Renal pelvis (tissue), 12 donors: ENCODE results near the gene ANKS3. TPM values are rescaled to one million over a fixed set of nuclear protein-coding genes. Genes with fewer than 3 reads are reported as not detected.

ENCODE experiments used
- DNase-seq: peaks from one replicate; pipeline ENCODE4 v3.0.0-alpha.2; 2013
- long read RNA-seq, 16 experiments: transcript quantifications; one replicate each; lab custom pipeline, GENCODE V29; 2026
- polyA plus RNA-seq, 3 donors: library from polyadenylated mRNA; unstranded; fragments of 120-200 nt; gene quantifications; one replicate each; pipeline ENCODE4 v1.2.1, GENCODE V29; 2013; ENCODE audit not compliant: insufficient read length in 3 of 3

ANKS3 gene
- polyA plus RNA-seq: 10 to 100 TPM; 24.1 to 37.1 (median 35.4) TPM
- long read RNA-seq, donor 1, partial matches to known transcripts: 0 of 1 reads
- long read RNA-seq, donor 1, other reads (novel, unspliced or antisense): 0 of 1 reads
- long read RNA-seq, donor 2, partial matches to known transcripts: 0 of 2 reads
- long read RNA-seq, donor 2, other reads (novel, unspliced or antisense): 0 of 2 reads
- long read RNA-seq, donor 3: 0 reads
- long read RNA-seq, donor 4, partial matches to known transcripts: 0 of 4 reads
- long read RNA-seq, donor 4, other reads (novel, unspliced or antisense): 0 of 4 reads
- long read RNA-seq, donor 5, partial matches to known transcripts: 0 of 3 reads
- long read RNA-seq, donor 5, other reads (novel, unspliced or antisense): 0 of 3 reads
- long read RNA-seq, donor 6, partial matches to known transcripts: 0 of 3 reads
- long read RNA-seq, donor 6, other reads (novel, unspliced or antisense): 0 of 3 reads
- long read RNA-seq, donor 7, partial matches to known transcripts: 0 of 4 reads
- long read RNA-seq, donor 7, other reads (novel, unspliced or antisense): 0 of 4 reads
- long read RNA-seq, donor 8, partial matches to known transcripts: 0 of 1 reads
- long read RNA-seq, donor 8, other reads (novel, unspliced or antisense): 0 of 1 reads
- long read RNA-seq, donor 9, partial matches to known transcripts: 0 of 3 reads
- long read RNA-seq, donor 9, other reads (novel, unspliced or antisense): 0 of 3 reads
- long read RNA-seq, donor 10, partial matches to known transcripts: 0 of 5 reads
- long read RNA-seq, donor 10, other reads (novel, unspliced or antisense): 0 of 5 reads
- long read RNA-seq, donor 11, partial matches to known transcripts: 0 of 1 reads
- long read RNA-seq, donor 11, other reads (novel, unspliced or antisense): 0 of 1 reads
- long read RNA-seq, donor 12, partial matches to known transcripts: 0 of 5 reads
- long read RNA-seq, donor 12, other reads (novel, unspliced or antisense): 0 of 5 reads
- long read RNA-seq, donor 13, partial matches to known transcripts: 5 of 9 reads
- long read RNA-seq, donor 13, other reads (novel, unspliced or antisense): 0 of 9 reads
- long read RNA-seq, donor 14: 0 reads
- long read RNA-seq, donor 15: 0 reads
- long read RNA-seq, donor 16, partial matches to known transcripts: 0 of 1 reads
- long read RNA-seq, donor 16, other reads (novel, unspliced or antisense): 0 of 1 reads

- DNase-seq: peak; percentile 96
These were observed at the start of gene ANKS3, which contains the start of gene DNAAF8 for GRCh38 chr16:4734063-4734729. Gene ANKS3 (minus strand): TSS chr16:4734271. CDS start chr16:4730149, 4,122 bp downstream. Gene DNAAF8 (plus strand): TSS chr16:4734537. CDS start chr16:4736515, 1,978 bp downstream.

DNA sequence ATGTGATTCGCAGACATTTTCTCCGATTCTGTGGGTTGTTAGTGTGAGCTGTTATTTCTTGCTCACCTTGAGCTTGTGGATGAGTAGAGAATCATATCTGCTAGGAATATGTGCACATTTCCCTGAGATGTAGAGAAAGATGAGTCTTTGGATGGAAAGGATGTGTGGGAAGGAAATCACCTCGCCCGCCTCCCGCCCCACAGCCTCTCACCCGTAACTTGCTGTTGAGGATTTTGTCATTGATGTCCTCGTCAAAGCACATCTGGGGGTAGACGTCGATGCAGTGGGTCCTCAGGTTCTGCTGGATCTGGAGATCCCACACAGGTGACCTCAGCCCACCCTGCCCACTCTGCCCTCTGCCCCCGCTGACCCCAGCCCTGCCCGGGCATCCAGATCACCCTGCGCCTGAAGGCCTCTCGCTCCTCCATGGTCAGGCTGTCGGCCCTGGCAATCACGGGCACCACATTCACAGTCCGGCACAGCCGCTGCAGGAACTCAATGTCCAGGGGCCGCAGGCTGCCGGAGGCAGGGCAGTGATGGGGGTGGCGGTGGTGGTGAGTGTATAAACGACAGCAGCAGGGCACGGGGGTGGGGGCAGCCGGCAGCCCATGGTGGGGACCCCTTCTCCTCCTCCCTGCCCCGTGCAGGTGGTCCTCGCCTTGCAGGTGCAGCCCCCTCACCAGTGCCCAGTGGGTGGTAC, 49.3 kb upstream of the ANKS3 start:
- no peak for DNase-seq

- no peak for DNase-seq
These were observed 46.2 kb upstream of the ANKS3 start for GRCh38 chr16:4780235-4780634.

- DNase-seq: no peak
These were observed 44.0 kb upstream of the ANKS3 start for GRCh38 chr16:4778050-4778392.

- no peak for DNase-seq
These were observed 43.4 kb upstream of the ANKS3 start for GRCh38 chr16:4777339-4778049.

DNA sequence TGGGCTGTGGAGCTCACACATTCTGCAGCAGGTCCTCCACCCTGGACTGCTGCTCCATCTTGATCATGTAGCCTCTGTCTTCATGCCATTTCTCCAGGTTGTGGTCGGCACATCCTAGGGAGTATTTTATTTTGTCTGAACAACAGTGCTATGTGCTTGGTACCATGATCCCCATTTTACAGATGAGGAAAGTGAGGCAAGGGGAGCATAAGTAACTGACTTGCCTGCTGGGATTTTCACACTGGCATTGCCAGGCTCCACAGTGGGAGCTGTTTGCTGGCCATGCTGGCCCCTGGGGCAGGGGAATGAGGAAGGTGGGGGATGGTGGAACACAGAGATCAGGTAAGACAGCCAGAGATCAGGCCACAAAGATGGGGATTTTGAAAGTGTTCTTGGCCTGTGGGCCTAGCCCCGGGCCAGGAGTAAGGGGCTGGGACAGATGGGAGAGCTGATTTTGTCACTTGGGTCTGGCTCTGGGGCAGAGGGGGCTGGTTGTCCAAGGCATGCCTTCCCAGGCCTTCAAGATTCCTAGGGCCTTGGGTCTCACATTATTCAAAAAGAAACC, 42.2 kb upstream of the ANKS3 start:
- DNase-seq: no peak

DNA sequence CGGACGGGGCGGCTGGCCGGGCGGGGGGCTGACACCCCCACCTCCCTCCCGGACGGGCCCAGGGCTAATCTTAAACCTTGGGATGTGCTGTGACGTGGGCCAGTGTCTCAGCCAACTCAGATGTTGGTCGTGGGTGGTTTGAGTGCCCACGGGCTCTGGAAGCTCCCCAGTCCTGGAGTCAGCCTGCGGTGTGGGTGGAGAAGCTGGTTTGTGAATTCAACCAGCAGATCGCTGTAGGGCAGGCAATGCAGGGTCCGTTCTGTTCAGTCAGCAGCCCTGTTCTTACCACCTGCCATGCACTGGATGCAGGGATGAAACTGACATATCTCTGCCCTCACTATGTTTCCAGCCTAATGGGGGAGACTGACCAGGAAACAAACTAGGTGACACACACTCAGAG, 40.9 kb upstream of the ANKS3 start:
- no peak for DNase-seq

DNA sequence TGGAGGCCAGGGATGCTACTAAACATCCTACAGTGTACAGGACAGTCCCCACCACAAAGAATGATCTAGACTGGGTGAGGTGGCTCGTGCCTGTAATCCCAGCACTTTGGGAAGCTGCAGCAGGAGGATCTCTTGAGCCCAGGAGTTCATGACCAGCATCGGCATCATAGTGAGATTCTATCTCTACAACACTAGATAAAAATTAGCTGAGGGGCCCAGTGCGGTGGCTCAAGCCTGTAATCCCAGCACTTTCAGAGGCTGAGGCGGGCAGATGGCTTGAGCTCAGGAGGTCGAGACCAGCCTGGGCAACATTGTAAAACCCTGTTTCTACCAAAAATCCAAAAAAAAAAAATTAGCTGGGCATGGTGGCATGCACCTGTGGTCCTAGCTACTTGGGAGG, 38.3 kb upstream of the ANKS3 start:
- no peak for DNase-seq

GRCh38 chr16:4771646-4772045, 37.6 kb upstream of the ANKS3 start:
- no peak for DNase-seq

DNA sequence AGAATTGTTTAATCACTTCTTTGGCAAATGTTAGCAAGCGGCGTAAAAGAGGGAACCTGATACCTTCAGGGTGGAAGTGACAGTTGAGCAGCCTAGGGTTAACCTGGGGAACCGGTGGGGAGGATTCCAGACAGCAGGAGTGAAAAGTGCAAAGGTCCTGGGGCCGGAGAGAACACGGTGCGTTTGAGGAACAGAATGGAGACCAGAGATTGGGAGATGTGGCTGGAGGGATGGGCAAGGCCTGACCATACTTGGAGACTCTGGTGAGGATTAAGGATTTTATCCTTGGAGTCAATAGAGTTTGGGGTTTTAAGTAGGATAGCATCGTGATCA, 35.2 kb upstream of the ANKS3 start:
- DNase-seq: no peak

- DNase-seq: peak; percentile 97
These were observed 34.7 kb upstream of the ANKS3 start for GRCh38 chr16:4768549-4769305.

GRCh38 chr16:4767872-4768548, 33.9 kb upstream of the ANKS3 start:
- DNase-seq: no peak

GRCh38 chr16:4766875-4767628, 33.0 kb upstream of the ANKS3 start, which contains the start of gene ZNF500:
Gene ZNF500 (minus strand): TSS chr16:4767162. CDS start chr16:4765978, 1,184 bp downstream.
- peak; percentile 96 for DNase-seq

GRCh38 chr16:4765511-4766474, 31.7 kb upstream of the ANKS3 start:
- no peak for DNase-seq

GRCh38 chr16:4763791-4764190, 29.7 kb upstream of the ANKS3 start:
- DNase-seq: no peak

DNA sequence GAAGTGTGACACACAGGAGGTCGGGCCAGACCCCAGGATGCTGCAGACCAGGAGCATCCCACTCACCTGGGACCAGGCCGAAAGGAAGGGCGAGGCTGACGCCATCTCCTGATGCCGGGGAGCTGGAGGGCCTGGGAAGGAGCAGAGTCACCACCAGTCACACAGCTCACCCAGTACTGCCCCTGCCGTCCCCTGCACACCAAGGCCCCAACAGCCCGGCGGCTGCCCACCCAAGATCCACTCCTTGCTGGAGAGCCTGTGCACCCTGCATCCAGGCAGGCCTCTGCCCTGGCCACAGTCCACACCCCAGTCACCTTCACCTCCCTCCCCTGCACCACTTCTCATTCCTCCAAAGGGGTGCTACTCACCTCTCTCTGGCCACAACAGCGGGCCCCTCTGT, 28.1 kb upstream of the ANKS3 start:
- DNase-seq: no peak
